GM12801 (cell line): ENCODE measurements around the gene HLCS.

Source experiments
- TF ChIP-seq, protein P1 (sequence below): IDR thresholded peaks from one replicate; pipeline ENCODE4 v1.5.1; 2011; ENCODE audit warnings: control low read depth; ENCODE audit not compliant: insufficient read length; ENCODE audit errors: extremely low read depth

HLCS gene

DNA sequence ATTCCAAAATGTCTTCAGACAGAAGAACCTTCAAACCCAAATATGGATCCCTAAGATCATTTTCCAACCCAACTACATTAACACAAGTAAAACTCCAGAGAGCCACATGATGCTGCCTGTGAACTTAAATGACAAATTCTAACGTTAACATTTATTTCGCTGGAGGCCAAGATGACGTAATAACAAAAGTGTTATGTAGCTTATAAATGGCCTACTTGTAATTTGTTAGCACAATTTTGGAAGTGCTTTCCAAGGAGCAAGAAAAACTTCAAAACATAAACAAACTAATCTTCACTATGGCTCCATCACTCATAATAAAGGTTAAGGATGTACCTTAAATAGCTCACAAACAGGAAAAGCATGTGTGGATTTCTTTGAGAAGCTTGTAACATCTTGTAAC lies 126.7 kb downstream of the HLCS start:
- TF ChIP-seq, protein P1, sequence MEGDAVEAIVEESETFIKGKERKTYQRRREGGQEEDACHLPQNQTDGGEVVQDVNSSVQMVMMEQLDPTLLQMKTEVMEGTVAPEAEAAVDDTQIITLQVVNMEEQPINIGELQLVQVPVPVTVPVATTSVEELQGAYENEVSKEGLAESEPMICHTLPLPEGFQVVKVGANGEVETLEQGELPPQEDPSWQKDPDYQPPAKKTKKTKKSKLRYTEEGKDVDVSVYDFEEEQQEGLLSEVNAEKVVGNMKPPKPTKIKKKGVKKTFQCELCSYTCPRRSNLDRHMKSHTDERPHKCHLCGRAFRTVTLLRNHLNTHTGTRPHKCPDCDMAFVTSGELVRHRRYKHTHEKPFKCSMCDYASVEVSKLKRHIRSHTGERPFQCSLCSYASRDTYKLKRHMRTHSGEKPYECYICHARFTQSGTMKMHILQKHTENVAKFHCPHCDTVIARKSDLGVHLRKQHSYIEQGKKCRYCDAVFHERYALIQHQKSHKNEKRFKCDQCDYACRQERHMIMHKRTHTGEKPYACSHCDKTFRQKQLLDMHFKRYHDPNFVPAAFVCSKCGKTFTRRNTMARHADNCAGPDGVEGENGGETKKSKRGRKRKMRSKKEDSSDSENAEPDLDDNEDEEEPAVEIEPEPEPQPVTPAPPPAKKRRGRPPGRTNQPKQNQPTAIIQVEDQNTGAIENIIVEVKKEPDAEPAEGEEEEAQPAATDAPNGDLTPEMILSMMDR = no peak

DNA sequence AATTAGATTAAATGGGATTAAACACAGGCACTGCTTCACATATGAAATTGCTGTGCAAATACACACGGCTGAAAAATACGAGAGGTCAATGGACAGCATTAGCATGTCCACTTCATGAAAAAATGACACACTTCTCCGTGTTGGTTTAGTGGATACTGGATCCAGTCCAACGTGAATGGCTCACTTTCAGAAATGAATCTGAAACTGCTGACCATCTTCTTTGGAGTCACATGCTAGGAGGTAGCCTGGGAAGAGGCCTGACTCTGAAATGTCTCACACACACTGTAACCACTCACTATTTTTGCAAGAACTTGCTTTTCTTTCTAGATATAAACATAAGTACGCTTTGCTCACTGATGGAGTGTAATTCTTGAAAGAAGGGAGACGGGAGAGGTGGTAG lies 127.3 kb downstream of the HLCS start:
- TF ChIP-seq, protein P1 = no peak

DNA sequence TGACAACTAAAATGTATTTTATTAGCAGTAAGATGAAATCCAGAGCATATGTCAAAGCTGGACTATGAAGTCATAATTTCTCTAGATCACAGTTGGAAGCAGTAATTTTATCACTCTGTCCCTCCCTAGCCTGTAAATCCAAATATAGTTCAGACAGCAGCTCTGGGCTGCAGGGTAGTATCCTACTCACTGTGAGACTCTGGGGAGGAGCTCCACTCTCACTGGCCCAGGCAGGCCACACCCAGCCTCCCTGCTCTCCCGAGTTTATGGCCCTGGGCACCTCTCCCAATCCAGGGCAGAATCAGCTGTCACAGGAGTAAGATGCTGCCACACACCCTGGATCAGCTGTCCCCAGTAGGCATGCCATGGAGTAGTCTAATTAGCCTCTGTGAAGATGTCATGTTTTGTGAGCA lies 131.1 kb downstream of the HLCS start:
- TF ChIP-seq, protein P1 = no peak

DNA sequence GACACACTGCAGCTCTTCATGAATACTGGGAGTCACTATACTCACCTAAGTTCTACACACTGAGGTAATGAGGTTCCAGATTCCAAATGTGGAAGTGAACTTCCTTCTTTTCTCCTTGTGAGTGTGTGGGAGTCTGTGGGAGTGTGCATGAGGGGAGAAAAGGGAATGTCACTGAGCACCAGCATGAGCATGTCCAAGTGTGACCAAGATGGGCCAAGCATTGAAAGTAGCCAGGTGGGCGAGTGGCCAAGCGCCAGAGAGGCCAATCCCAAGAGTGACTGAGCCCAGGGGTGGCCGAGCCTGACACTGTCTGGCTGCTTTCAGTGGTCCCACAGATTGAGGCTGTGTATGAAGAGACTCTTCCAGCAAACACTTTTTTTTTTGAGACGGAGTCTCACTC lies 132.3 kb downstream of the HLCS start:
- TF ChIP-seq, protein P1 = no peak

DNA sequence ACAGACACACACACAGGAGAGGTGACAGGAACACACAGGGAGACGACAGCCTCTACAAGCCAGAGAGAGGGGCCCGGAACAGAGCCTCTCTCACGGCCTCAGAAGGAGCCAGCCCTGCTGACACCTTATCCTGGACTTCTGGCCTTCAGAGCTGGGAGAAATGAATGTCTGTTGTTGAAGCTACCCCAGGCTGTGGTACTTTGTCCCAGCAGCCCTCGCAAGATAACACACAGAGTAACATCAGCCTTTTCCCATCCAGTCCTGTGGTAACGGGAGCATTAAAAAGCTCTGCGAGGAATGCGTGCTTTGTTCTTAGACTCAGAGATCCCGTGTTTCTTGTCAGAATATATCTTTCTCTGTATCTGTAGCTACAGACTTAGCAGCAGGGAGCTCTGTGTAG lies 136.4 kb downstream of the HLCS start:
- TF ChIP-seq, protein P1 = no peak

DNA sequence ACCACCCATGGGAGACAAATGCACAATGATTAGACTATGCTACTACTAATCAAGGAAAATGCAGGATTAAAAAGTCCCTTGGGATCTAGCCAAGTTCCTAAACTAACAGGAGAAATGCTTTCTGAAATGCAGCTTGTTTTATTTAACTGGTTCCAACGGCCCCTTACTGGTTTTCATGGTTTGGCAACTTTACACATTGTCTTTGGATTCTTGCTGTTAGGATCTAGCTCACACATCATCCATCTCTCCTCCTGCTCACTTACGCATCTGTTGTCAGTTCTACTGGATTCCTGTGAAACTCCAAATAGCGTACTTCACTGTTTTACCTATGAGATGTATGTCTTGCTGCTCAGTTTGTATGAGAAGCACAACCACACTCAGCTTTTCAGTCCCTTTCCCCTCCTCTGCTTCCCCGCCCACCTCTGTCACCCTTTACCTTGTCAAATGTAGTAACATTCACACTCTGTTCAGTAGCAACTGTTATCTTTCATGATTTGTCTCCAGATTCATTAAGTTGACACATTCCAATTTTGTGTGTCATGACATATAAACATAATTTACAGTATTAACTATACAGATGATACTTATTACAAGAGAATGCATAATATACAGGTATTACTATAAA lies 137.5 kb downstream of the HLCS start:
- TF ChIP-seq, protein P1 = no peak

DNA sequence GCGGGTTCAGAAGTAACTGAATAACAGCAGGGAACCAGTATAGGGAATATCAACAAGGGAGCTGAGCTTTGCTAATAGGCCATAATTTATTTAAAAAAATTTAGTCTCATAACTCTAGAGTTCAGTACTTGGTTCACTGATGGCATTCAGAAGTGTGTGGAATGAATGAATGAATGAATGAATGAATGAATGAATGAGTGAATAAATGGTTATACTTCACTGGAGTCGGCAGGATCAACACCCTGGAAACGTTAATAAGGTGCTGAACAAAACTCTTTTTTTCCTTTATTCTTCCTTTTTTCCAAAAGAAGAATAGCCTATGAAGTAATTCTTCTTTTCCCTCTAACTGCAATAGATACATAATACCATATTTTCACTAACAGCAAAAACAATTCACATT lies 138.3 kb downstream of the HLCS start:
- TF ChIP-seq, protein P1 = no peak
